Rectal smooth muscle tissue (tissue), 1 donor: ENCODE measurements around the gene RBP2.

ENCODE experiments used
- H3K27ac ChIP-seq: one replicate; pipeline ENCODE4 v1.7.0; 2013; ENCODE audit warnings: low read depth, low read length, inconsistent platforms
- H3K27me3 ChIP-seq: one replicate; pipeline ENCODE4 v1.7.0; 2013; ENCODE audit warnings: low read length; ENCODE audit not compliant: control insufficient read depth, insufficient read depth
- H3K36me3 ChIP-seq: one replicate; pipeline ENCODE4 v1.7.0; 2013; ENCODE audit warnings: low read length; ENCODE audit not compliant: control insufficient read depth, insufficient read depth
- H3K4me1 ChIP-seq: one replicate; pipeline ENCODE4 v1.7.0; 2013; ENCODE audit warnings: low read length; ENCODE audit not compliant: control insufficient read depth, insufficient read depth
- H3K4me3 ChIP-seq: one replicate; pipeline ENCODE4 v1.7.0; 2013; ENCODE audit warnings: low read length
- H3K9ac ChIP-seq: one replicate; pipeline ENCODE4 v1.7.0; 2013; ENCODE audit warnings: low read length

The RBP2 gene

DNA sequence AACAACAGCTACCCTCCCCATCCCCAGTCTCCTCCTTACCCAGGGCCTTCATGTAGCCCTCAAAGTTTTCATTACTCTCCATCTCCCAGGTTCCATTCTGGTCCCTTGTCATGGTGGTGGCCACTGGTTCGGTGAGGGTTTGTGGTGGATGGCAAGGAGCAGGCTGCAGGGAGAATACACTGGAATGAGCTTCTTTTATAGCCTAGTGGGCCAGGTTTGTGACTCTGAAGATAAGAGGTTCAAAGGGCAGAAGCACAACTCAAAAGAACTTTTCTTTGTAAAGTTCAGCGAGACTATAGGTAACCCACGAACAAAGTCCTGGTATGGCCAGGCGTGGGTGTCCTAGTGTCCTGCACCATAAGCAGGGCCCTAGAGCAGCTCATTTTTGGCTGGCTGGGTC is at the start of gene RBP2:
Gene RBP2, minus strand, starts transcription at position 169 of the 400 bp plus-strand sequence. Its CDS starts 57 bp downstream, at position 112.
- Histone ChIP-seq H3K9ac (no peak within 1 kb of the TSS), H3K27ac (no peak within 1 kb of the TSS), H3K27me3 (no peaks in the 10 kb centered on the region), H3K4me1 (no peaks in the 10 kb centered on the region), H3K36me3 (no peaks in the 10 kb centered on the region), H3K4me3 (no peak within 1 kb of the TSS)

DNA sequence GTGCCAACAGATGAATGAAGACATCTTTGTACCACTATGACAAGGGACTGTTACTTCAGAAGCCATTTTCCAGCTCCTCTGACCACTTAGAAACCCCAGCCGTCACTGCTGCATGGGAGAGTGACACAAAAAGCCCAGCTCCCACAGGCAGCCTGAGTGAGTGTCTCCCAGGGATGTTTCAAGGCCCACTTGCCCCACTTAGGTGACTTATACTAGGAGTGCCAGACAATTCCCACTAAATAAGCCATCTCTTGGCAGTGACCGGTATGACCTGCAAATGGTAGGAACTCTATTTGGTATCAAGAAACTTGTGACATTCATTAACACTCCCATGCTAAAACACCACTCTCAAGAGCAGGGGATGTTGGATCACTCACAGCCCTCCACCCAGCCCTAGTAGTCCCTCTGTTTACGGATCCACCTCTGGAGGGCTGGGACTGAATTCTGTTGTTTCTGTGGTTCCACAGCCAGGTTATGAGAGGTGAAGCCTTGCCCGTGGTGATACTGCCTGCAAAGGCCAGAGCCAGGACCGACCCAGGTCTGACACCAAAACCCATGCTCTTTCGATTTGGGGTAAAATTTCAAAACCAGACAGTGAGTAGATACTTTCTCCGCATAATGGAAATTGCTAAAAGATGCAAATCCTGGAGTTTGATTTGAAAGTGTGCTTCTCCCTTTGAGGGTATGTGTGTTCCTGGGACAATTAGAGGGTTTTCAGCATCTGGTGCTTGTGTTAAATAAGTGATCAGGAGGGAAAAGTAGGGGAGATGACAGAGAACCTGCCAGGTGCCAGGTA is 48.7 kb upstream of the RBP2 start:
- H3K27ac ChIP-seq, result no peak overlapping the region
- H3K9ac ChIP-seq, result no peak overlapping the region
- H3K4me1 ChIP-seq, result no peaks in the 10 kb centered on the region
- no peaks in the 10 kb centered on the region for H3K27me3 ChIP-seq
- no peaks in the 10 kb centered on the region for H3K36me3 ChIP-seq
- H3K4me3 ChIP-seq, result no peak overlapping the region

DNA sequence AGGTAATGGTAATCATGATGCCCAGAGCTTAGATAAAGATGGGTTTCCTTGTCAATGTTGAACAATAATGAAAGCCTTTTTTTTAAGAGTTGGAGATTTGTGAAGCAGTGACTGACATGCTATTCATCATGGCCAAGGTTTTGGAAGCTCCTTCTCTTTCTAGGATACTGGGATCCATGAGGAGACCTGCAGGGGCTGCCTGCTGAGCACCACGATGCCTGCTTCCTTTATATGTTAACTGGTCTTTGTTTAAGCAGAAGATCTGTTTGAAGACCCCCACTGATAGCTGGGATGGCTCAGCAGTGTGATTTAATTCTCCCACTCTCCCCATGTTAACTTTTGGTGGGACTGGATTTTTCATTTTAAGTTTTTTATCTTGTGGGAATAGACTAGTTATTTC is 47.4 kb upstream of the RBP2 start:
- Histone ChIP-seq H3K4me3 (no peak overlapping the region), H3K4me1 (no peaks in the 10 kb centered on the region), H3K36me3 (no peaks in the 10 kb centered on the region), H3K27ac (no peak overlapping the region), H3K27me3 (no peaks in the 10 kb centered on the region), H3K9ac (no peak overlapping the region)

DNA sequence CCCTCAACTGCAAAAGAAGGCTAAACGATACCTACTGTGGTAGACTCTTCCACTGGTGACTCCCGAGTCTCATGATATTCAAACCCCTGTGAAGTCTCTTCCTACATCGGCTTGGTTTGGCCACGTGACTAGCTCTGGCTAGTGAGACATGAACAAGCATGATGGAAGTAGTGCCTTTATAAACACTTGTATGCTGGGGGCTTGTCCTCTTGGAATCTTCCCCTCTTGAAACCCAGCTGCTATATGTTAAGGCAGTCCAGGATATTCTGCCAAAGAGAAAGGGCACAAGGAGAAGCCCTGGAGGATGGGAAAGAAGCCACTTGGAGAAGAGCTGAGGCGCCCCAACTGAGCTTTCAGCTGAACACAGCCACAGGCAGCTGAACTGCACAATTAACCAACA is 46.9 kb upstream of the RBP2 start:
- no peak overlapping the region for H3K9ac ChIP-seq
- H3K27me3 ChIP-seq, result no peaks in the 10 kb centered on the region
- H3K4me1 ChIP-seq, result no peaks in the 10 kb centered on the region
- H3K36me3 ChIP-seq, result no peaks in the 10 kb centered on the region
- H3K4me3 ChIP-seq, result no peak overlapping the region
- no peak overlapping the region for H3K27ac ChIP-seq

DNA sequence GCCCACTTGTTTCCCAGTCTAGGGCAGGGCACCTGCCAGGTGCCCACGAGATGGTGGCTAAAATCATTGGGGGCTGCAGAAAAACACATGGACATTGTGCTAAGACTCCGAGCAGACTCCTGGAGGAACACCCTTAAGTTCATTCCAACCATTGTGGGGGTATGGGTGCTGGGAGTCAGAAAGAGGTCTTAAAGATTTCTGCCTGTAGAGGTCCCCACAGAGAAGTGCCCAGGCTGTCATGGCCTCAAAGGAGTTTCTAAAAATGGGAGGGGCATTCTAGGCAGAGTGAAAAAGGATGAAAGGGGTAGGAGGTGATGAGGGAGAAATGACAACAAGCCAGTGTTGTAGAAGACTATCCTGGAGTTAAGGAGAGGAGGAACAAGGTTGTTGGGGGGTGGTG is 46.1 kb upstream of the RBP2 start:
- Histone ChIP-seq H3K4me1 (no peaks in the 10 kb centered on the region), H3K27me3 (no peaks in the 10 kb centered on the region), H3K27ac (no peak overlapping the region), H3K4me3 (no peak overlapping the region), H3K36me3 (no peaks in the 10 kb centered on the region), H3K9ac (no peak overlapping the region)

DNA sequence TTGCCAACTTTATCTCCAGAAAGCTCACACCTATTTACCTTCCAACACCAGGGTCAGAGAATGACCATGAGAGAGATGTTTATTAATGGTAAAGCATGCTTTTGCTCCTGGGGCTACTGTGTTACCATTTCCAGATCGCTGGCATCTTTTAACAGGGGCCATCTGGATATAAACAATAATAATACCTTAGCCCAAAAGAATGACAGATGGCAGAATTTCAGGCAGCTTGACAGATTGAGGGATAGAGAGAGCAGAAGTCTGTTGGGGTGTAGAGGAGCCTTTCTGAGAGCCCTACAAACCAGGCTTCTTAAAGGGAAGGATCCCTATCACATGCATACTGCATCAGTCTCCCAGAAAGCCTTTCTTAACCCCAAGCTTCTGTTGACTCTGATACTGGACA is 45.5 kb upstream of the RBP2 start:
- H3K4me1 ChIP-seq, result no peaks in the 10 kb centered on the region
- H3K27me3 ChIP-seq, result no peaks in the 10 kb centered on the region
- no peak overlapping the region for H3K9ac ChIP-seq
- H3K27ac ChIP-seq, result no peak overlapping the region
- no peaks in the 10 kb centered on the region for H3K36me3 ChIP-seq
- H3K4me3 ChIP-seq, result no peak overlapping the region

DNA sequence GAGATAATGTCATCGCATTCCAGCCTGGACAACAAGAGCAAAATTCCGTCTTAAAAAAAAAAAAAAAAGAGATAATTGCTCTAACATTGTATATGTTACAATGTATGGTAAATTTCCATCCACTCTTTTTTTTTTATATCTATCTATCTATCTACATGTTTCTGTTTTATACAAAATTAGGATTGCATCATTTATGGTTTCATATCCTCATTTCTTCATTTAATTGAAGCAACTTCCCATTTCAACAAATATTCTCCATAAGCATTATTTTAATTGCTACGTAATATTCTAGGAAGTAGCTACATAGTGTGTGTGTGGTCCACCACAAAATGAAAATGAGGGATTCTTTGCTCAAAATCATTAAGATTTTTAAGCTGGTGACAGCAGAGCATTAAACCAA is 44.8 kb upstream of the RBP2 start:
- Histone ChIP-seq H3K4me3 (no peak overlapping the region), H3K27ac (no peak overlapping the region), H3K27me3 (no peaks in the 10 kb centered on the region), H3K4me1 (no peaks in the 10 kb centered on the region), H3K36me3 (peaks cover 2% of the 10 kb centered on the region), H3K9ac (no peak overlapping the region)

DNA sequence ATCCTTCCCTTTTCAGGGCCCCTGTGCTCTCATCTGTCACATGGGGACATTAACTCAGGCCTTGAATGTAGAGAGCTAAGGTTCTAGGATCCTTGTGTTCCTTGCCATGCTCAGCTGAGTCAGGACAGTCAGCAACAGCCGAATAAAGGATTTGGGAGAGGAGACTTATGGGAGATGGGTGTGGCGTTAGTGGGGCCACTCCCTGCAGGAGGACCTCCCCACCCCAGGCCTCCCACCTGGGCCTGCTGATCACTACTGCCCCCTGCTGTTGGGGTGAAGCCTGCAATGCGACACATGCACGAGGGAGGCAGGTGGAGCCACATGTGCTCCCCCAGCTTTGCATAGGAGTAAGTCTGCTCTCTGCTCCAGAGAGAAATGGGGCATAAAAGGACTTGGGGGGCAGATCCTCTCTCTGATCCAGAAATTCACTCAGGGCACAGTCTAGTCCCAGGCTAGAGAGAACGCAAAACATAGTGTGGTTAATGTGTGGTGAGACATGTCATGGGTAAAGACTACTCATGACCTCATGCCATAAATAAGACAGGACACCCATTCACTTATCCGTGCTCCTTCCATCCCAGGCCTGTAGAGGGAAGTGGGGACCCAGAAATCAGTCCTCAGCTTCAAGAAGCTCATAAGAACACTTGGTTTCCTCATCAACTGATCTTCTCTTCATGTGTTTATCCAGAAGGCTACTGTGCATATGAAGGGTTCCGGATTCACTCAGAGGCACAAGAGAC is 43.9 kb upstream of the RBP2 start:
- no peak overlapping the region for H3K27ac ChIP-seq
- H3K4me3 ChIP-seq, result no peak overlapping the region
- no peaks in the 10 kb centered on the region for H3K27me3 ChIP-seq
- H3K9ac ChIP-seq, result no peak overlapping the region
- H3K4me1 ChIP-seq, result no peaks in the 10 kb centered on the region
- peaks cover 2% of the 10 kb centered on the region for H3K36me3 ChIP-seq

DNA sequence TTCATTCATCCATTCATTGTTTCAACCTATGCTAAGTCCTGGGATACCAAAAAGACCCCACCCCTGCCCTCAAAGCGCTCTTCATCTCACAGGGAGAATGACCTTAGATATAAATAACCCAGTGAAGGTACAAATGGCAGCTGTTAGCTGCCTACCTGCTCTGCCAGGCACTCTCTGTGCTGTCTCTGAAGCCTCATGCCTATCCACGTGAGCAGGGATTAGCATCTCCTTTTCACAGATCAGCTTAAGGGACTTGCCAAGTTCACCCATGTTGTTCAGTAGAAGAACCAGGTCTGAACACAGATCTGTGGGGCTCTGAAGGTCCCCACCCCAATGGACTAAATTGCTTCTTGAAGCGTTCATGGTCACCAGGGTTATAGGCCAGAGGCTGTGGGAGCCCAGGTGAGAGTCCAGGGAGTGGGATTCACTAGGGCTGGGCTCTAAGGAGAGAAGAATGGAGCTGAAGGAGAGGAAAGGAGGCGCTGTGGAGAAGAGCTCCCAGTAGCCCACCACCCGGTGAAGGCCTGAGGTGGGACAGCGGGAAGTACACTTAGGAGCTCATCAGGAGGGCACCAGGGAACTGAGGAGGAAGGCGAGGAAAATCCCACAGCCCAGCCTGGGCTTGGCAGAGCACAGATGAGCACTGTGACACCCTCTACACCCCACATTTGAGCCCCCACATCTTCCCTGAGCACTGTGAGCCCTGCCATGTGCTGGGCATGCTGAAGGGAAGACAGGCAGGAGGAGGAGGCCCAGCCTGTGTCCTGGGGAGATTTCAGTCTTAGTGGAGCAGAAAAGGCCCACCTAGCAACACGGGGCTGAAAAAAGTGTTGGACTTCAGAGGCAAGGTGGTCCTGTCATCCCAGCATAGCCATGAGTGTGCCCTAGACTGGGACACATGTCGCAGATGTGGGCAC is 42.9 kb upstream of the RBP2 start:
- peaks cover 2% of the 10 kb centered on the region for H3K36me3 ChIP-seq
- H3K9ac ChIP-seq, result no peak overlapping the region
- no peak overlapping the region for H3K4me3 ChIP-seq
- no peaks in the 10 kb centered on the region for H3K4me1 ChIP-seq
- H3K27me3 ChIP-seq, result no peaks in the 10 kb centered on the region
- H3K27ac ChIP-seq, result no peak overlapping the region

DNA sequence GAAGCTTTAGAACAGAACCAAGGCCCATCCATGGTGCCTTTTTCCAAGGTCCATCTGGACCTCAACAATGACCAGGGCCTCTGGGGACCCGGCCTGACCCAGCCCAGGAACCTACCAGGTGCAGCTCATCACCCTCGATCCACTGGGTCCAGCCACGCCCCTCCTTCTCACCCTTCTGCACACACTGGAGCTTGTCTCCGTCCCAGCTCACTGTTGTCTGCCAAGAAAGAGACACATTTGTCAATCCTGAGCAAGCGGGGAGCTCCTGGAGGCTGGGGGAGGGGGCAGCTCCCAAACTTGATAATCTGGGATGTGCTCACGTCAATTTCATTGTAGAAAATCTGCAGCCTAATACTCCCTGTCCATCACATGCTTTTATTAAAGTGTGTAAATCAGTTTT is 42.0 kb upstream of the RBP2 start:
- no peak overlapping the region for H3K4me3 ChIP-seq
- no peak overlapping the region for H3K27ac ChIP-seq
- H3K36me3 ChIP-seq, result peaks cover 2% of the 10 kb centered on the region
- no peak overlapping the region for H3K9ac ChIP-seq
- no peaks in the 10 kb centered on the region for H3K27me3 ChIP-seq
- H3K4me1 ChIP-seq, result no peaks in the 10 kb centered on the region

DNA sequence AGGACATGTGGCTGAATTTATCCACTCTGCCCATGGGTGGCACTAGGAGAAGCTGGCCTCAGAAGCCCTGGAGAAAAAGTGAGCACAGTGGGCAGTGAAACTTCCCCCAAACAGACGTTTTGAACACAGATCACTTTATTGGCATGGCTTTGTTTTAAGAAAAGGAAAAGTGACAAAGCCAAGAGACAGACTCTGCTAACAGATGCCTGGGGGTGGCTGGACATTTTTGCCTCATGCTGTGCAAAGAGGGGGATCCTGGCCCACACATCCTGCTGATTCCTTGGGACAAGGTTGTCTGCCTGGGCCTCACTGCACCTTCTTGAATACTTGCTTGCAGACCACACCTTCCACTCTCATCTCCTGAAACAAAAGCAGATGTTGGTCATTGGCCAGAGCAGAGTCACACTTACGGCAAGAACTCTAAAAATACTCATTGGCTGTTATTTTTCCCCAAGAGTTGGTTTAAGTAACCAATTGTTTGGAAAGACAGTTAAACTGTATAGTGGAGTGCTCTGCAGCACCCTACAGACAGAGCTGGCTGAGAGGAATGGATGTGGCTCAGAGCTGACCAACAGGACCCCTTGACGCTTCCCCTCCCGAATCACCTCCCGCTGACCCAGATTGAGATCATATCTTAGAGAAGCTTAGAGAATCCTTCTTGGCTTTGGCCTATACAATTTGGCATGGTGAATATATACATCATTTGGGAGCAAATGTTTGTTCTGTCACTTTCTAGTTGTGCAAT is 41.2 kb upstream of the RBP2 start:
- Histone ChIP-seq H3K4me1 (no peaks in the 10 kb centered on the region), H3K4me3 (no peak overlapping the region), H3K36me3 (peaks cover 2% of the 10 kb centered on the region), H3K9ac (no peak overlapping the region), H3K27ac (no peak overlapping the region), H3K27me3 (no peaks in the 10 kb centered on the region)

DNA sequence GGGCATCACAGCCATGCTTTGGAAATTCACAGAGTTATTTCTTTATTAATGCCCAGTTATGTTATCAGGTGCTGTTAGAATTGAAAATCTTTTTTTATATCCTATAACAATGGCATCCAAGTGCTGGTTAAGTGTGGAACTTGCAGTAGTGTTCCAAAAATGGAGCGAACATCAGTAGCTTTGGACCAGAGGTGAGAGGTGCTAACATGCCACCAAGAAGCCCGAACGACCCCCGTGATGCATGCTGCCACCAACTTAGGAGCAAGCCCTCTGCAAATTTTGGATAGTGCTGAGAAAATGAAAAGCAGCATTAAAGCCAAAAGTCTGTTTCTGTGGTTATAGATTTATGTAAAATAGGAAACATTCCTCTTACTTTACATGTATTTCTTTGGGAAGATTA is 38.4 kb upstream of the RBP2 start:
- no peak overlapping the region for H3K27ac ChIP-seq
- no peaks in the 10 kb centered on the region for H3K27me3 ChIP-seq
- no peak overlapping the region for H3K4me3 ChIP-seq
- H3K36me3 ChIP-seq, result peaks cover 2% of the 10 kb centered on the region
- H3K4me1 ChIP-seq, result no peaks in the 10 kb centered on the region
- H3K9ac ChIP-seq, result no peak overlapping the region
